ENCODE measurements around the gene SNRNP200. TPM values are rescaled to one million over a fixed set of nuclear protein-coding genes. Genes with fewer than 3 reads are reported as not detected.
A peak's percentile ranks its signal among the peaks of the same experiment; 100 is the strongest.

SNRNP200 gene
- total RNA-seq (2014; rRNA removed; shearing (Covaris generic)) (76.0 and 79.3 TPM in 2 replicates), total RNA-seq (2022) (213 and 216 TPM in 2 replicates), Bru-seq, nascent RNA (percentile 89 among the genes with signal in this experiment), BruChase-seq, experiment 1, labeled RNA remaining after a 6-hour chase (percentile 98 among the genes with signal in this experiment), BruChase-seq, experiment 2, labeled RNA remaining after a 2-hour chase (percentile 93 among the genes with signal in this experiment)
- long read RNA-seq, full-length matches to known transcripts = 128 of 419 reads
- long read RNA-seq, partial matches to known transcripts = 158 of 419 reads
- long read RNA-seq, other reads (novel, unspliced or antisense) = 133 of 419 reads

GRCh38 chr2:96305091-96305978, at the start of gene SNRNP200:
TSS of gene SNRNP200 (minus strand) at chr2:96305546. CDS start at chr2:96305437, 109 bp downstream.
- peaks cover 9% of the 10 kb centered on the region; the same call in 1 of the 2 replicates for H4K20me1 ChIP-seq (ENCODE audit: insufficient read depth, low read length)
- H3K27ac ChIP-seq (ENCODE audit: low read depth, low read length, poor library complexity, severe bottlenecking) = peak within 1 kb of the TSS; percentile 73
- H2AFZ ChIP-seq (ENCODE audit: low read length) = peak within 1 kb of the TSS; percentile 80
- intact Hi-C loops (cut with micrococcal nuclease; ENCODE audit: unreplicated experiment) = loop anchor here (1.0 kb wide), 3 partner anchors 17 to 39 kb away; partner anchors contain the start of gene CIAO1
- DNase-seq (ENCODE audit: low spot score) = peak; percentile 91
- H3K9me2 ChIP-seq (ENCODE audit: insufficient read depth, low read length) = no peaks in the 10 kb centered on the region
- peak within 1 kb of the TSS; percentile 96 for H3K4me2 ChIP-seq (ENCODE audit: low read length)
- ChIA-PET POLR2A (interaction anchor here (0.5 to 3.4 kb wide), 7 partner anchors 15 to 235 kb away, joined by 3 to 31 read pairs (median 6); partner anchors contain the start of gene NCAPH), CTCF (ENCODE audit: unreplicated experiment) (no interaction called here)
- peaks cover 36% of the 10 kb centered on the region for H3K79me2 ChIP-seq (ENCODE audit: insufficient read depth, low read depth, low read length)
- H3K36me3 ChIP-seq (ENCODE audit: insufficient read depth, low read length) = peaks cover 46% of the 10 kb centered on the region
- peak within 1 kb of the TSS; percentile 95 for H3K4me3 ChIP-seq (ENCODE audit: low read depth, low read length, poor library complexity, severe bottlenecking)
- BruUV-seq (replicated peaks) = no TSS peak
- peaks cover 28% of the 10 kb centered on the region for H3K4me1 ChIP-seq (ENCODE audit: insufficient read depth, low read length, poor library complexity, severe bottlenecking)
- no peaks in the 10 kb centered on the region for H3K9me3 ChIP-seq (ENCODE audit: low read length)
- TF ChIP-seq EZH2phosphoT487 (IDR thresholded peaks at IDR 0.05; ENCODE audit: borderline replicate concordance, low read depth, low read length) = no peak
- no peak for TF ChIP-seq CTCF (conservative IDR thresholded peaks at IDR 0.05; ENCODE audit: low read length)

GRCh38 chr2:96354492-96354891, 49.1 kb upstream of the SNRNP200 start:
- TF ChIP-seq CTCF (conservative IDR thresholded peaks at IDR 0.05; ENCODE audit: low read length) (no peak), EZH2phosphoT487 (IDR thresholded peaks at IDR 0.05; ENCODE audit: borderline replicate concordance, low read depth, low read length) (no peak)
- no peak overlapping the region for H3K4me3 ChIP-seq (ENCODE audit: low read depth, low read length, poor library complexity, severe bottlenecking)
- H3K9me2 ChIP-seq (ENCODE audit: insufficient read depth, low read length) = no peaks in the 10 kb centered on the region
- no peaks in the 10 kb centered on the region for H3K9me3 ChIP-seq (ENCODE audit: low read length)
- DNase-seq (ENCODE audit: low spot score) = no peak
- no TSS peak for BruUV-seq (replicated peaks)
- H3K4me1 ChIP-seq (ENCODE audit: insufficient read depth, low read length, poor library complexity, severe bottlenecking) = no peaks in the 10 kb centered on the region
- intact Hi-C loops (cut with micrococcal nuclease; ENCODE audit: unreplicated experiment) = no loop called here
- no peak overlapping the region for H3K4me2 ChIP-seq (ENCODE audit: low read length)
- H3K36me3 ChIP-seq (ENCODE audit: insufficient read depth, low read length) = peaks cover 98% of the 10 kb centered on the region
- ChIA-PET POLR2A (interaction anchor here (1.2 kb wide), 1 partner anchor 18 kb away, joined by 3 read pairs; no protein-coding TSS in a partner anchor), CTCF (ENCODE audit: unreplicated experiment) (no interaction called here)
- no peaks in the 10 kb centered on the region for H3K79me2 ChIP-seq (ENCODE audit: insufficient read depth, low read depth, low read length)
- H2AFZ ChIP-seq (ENCODE audit: low read length) = no peak overlapping the region
- no peaks in the 10 kb centered on the region for H4K20me1 ChIP-seq (ENCODE audit: insufficient read depth, low read length)
- H3K27ac ChIP-seq (ENCODE audit: low read depth, low read length, poor library complexity, severe bottlenecking) = no peak overlapping the region
